Progenitor cell of endocrine pancreas (in vitro differentiated cells): ENCODE data around the gene GPR141. TPM values are rescaled to one million over a fixed set of nuclear protein-coding genes. Genes with fewer than 3 reads are reported as not detected.

Experiments
- DNase-seq: peaks from one replicate; pipeline ENCODE4 v3.0.0; 2021; ENCODE audit warnings: low spot score; ENCODE audit not compliant: unreplicated experiment
- H3K27ac Mint-ChIP-seq: 2 replicates; pipeline ENCODE4 v1.8.0; 2021; ENCODE audit warnings: mild to moderate bottlenecking, moderate library complexity, mixed read lengths
- H3K27me3 Mint-ChIP-seq: 2 replicates; pipeline ENCODE4 v1.8.0; 2021; ENCODE audit warnings: mixed read lengths
- H3K36me3 Mint-ChIP-seq: 2 replicates; pipeline ENCODE4 v1.8.0; 2022; ENCODE audit warnings: mixed read lengths; ENCODE audit not compliant: insufficient read depth
- H3K4me1 Mint-ChIP-seq: 2 replicates; pipeline ENCODE4 v1.8.0; 2021; ENCODE audit warnings: low read depth, mixed read lengths
- H3K4me3 Mint-ChIP-seq: 2 replicates; pipeline ENCODE4 v1.8.0; 2021; ENCODE audit warnings: low read depth, mild to moderate bottlenecking, moderate library complexity, mixed read lengths
- H3K9me3 Mint-ChIP-seq: 2 replicates; pipeline ENCODE4 v1.8.0; 2021; ENCODE audit warnings: low read depth, mixed read lengths
- total RNA-seq: library from RNA; stranded (reverse); gene quantifications from 2 replicates; pipeline ENCODE4 v1.2.1, GENCODE V29; 2021
- TF ChIP-seq, protein P1 (sequence below): fragments of 200-600 bp; sonication (generic); IDR thresholded peaks from one replicate; pipeline ENCODE4 v1.5.0; 2021; ENCODE audit warnings: antibody characterized with exemption, mild to moderate bottlenecking; ENCODE audit not compliant: unreplicated experiment

GPR141 gene
- total RNA-seq, 1 donor from 2014 or later, result 1.1 TPM

DNA sequence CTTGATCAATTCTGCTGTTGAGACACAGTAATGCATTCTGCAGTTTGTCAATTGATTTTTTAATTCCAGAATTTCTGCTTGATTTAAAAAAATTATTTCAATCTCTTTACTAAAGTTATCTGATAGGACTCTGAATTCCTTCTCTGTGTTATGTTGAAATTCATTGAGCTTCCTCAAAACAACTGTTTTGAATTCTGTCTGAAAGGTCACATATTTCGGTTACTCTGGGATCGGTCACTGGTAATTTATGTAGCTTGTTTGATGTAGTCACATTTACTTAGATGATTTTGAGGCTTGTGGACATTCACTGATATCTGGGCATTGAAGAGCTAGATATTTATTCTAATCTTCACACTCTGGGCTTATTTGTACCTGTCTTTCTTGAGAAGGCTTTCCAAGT, 97.6 kb downstream of the GPR141 start:
- peaks cover 5% of the 10 kb centered on the region for H3K36me3 Mint-ChIP-seq
- DNase-seq, result no peak
- TF ChIP-seq, protein P1, sequence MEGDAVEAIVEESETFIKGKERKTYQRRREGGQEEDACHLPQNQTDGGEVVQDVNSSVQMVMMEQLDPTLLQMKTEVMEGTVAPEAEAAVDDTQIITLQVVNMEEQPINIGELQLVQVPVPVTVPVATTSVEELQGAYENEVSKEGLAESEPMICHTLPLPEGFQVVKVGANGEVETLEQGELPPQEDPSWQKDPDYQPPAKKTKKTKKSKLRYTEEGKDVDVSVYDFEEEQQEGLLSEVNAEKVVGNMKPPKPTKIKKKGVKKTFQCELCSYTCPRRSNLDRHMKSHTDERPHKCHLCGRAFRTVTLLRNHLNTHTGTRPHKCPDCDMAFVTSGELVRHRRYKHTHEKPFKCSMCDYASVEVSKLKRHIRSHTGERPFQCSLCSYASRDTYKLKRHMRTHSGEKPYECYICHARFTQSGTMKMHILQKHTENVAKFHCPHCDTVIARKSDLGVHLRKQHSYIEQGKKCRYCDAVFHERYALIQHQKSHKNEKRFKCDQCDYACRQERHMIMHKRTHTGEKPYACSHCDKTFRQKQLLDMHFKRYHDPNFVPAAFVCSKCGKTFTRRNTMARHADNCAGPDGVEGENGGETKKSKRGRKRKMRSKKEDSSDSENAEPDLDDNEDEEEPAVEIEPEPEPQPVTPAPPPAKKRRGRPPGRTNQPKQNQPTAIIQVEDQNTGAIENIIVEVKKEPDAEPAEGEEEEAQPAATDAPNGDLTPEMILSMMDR, result no peak
- peaks cover 16% of the 10 kb centered on the region for H3K9me3 Mint-ChIP-seq
- no peak overlapping the region for H3K27ac Mint-ChIP-seq
- no peak overlapping the region for H3K4me3 Mint-ChIP-seq
- H3K27me3 Mint-ChIP-seq, result no peaks in the 10 kb centered on the region
- H3K4me1 Mint-ChIP-seq, result peaks cover 12% of the 10 kb centered on the region

DNA sequence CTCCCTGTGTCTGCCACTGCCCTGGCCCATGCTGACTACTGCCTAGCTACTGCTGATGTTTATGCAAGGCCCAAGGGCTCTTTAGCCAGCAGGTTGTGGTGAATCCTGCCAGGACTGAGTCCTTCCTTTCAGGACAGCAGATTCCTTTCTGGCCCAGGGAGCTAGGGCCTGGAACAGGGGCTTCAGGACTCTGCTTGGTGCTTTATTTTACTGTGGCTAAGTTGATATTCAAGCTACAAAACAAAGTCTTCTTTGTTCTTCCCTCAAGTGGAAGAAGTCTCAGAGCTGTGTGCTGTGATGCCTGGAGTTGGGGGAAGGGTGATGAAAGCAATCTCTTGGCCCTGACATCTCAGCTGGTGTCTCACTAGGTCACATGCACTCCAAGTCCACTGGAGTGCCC, 98.6 kb downstream of the GPR141 start:
- no peak overlapping the region for H3K4me3 Mint-ChIP-seq
- DNase-seq, result no peak
- H3K27ac Mint-ChIP-seq, result no peak overlapping the region
- H3K36me3 Mint-ChIP-seq, result peaks cover 3% of the 10 kb centered on the region
- TF ChIP-seq, protein P1, result no peak
- no peaks in the 10 kb centered on the region for H3K27me3 Mint-ChIP-seq
- peaks cover 10% of the 10 kb centered on the region for H3K9me3 Mint-ChIP-seq
- H3K4me1 Mint-ChIP-seq, result peaks cover 12% of the 10 kb centered on the region

DNA sequence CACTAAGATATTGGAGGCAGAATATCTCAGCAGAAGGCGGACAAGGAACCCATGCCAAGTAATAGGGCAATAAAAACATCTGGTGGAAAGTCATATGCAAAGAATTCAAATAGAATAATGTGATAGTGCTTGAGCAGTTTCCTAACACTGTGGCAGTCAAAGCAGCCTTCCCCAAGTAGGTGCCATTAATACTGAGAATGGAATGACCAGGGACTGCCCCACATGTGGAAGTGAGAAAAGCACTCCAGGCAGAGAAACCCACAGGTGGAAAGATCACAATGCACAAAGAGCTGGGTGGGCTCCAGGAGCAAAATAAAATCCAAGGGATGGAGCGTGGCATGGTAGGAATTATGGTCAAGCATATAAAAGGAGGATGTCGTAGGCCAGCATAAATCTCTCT, 100.4 kb downstream of the GPR141 start:
- Mint-ChIP-seq H3K27ac (no peak overlapping the region), H3K9me3 (no peaks in the 10 kb centered on the region), H3K27me3 (no peaks in the 10 kb centered on the region), H3K36me3 (no peaks in the 10 kb centered on the region), H3K4me3 (no peak overlapping the region), H3K4me1 (peaks cover 12% of the 10 kb centered on the region)
- TF ChIP-seq, protein P1, result no peak
- no peak for DNase-seq

DNA sequence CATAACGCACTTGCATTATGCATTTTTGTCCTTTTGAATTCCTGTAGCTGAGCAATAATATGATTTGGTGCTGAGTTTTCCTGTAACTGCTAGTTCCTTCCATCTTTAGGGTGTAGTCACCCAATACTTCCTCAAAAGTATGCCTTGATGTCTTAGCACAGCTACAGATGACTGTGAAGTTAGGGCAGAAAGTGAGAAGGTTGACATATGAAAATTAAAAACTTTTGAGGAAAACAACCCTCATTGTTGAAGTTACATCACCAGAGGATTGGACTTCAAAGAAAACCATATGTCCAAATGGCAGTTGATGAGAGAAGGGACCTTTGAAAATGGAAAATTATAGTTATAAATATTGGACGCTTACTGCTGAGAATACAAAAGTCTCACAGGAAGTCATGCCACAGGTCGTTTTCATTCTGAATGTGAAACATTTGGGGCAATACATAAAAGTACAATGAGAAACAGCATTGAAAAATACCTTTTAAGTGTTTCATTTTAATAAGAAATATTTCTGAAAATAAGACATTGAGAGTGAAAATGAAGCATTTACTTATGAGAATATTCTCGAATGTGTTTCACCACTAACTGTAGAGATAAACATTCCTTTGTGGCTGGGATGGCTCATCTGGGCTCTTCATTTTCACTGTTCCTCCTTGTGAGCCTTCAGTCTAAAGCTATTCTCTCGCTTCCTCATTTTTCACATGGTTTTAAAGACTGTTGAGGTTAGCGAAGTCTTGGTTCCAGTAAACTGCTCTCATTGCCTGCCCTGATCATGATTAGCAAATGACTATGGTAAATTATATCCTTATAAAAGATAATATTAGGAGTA, 103.4 kb downstream of the GPR141 start:
- Mint-ChIP-seq H3K27ac (no peak overlapping the region), H3K36me3 (no peaks in the 10 kb centered on the region)
- TF ChIP-seq, protein P1, result no peak

More for the DNA sequence above, 103.4 kb downstream of the GPR141 start:
- Mint-ChIP-seq H3K4me1 (peaks cover 4% of the 10 kb centered on the region), H3K9me3 (no peaks in the 10 kb centered on the region), H3K4me3 (no peak overlapping the region), H3K27me3 (no peaks in the 10 kb centered on the region)
- DNase-seq, result no peak

Other genes starting within 250 kb of the GPR141 start
- gene ELMO1, start 234.9 kb upstream of the GPR141 start, total RNA-seq, result 65.5 and 66.1 TPM in 2 replicates
- 0.67 and 2.7 TPM in 2 replicates for gene NME8, start 164.8 kb downstream of the GPR141 start, total RNA-seq
- not detected in 2 replicates for gene SFRP4, start 233.1 kb downstream of the GPR141 start, total RNA-seq
- 1.8 and 2.8 TPM in 2 replicates for gene EPDR1, start 236.9 kb downstream of the GPR141 start, total RNA-seq